Measurements from ENCODE around the gene ISL1.

Gene ISL1

GRCh38 chr5:51387884-51388275 is 4.6 kb downstream of the ISL1 start:
- DNase-seq, result peak; percentile 42

GRCh38 chr5:51388488-51389287 is 5.4 kb downstream of the ISL1 start:
- no peak for DNase-seq

GRCh38 chr5:51389288-51389576 is 6.0 kb downstream of the ISL1 start:
- DNase-seq, result no peak

GRCh38 chr5:51389577-51390463 is 6.6 kb downstream of the ISL1 start:
- DNase-seq, result no peak

- DNase-seq, result no peak
Observed at GRCh38 chr5:51391175-51391574, 7.9 kb downstream of the ISL1 start.

GRCh38 chr5:51392689-51393199 is 9.5 kb downstream of the ISL1 start:
- no peak for DNase-seq

DNA sequence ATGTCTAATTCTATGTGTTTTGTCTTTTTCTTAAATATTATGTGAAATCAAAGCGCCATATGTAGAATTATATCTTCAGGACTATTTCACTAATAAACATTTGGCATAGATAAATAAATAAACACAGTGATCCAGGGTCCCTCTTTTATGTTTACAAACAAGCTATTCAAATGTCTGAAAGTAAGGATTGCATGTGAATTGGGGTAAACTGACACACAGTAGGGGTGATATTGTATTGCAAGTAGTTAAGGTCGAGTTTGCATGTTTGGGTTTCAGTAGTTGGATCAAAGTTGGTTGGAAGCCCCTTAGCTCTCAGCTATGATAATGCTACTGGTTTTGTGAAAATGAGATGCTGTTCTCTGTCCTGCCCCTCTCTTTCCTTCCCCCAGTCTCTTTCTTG is 11.4 kb downstream of the ISL1 start:
- DNase-seq, result no peak

GRCh38 chr5:51395245-51395644 is 12.0 kb downstream of the ISL1 start:
- DNase-seq, result no peak

DNA sequence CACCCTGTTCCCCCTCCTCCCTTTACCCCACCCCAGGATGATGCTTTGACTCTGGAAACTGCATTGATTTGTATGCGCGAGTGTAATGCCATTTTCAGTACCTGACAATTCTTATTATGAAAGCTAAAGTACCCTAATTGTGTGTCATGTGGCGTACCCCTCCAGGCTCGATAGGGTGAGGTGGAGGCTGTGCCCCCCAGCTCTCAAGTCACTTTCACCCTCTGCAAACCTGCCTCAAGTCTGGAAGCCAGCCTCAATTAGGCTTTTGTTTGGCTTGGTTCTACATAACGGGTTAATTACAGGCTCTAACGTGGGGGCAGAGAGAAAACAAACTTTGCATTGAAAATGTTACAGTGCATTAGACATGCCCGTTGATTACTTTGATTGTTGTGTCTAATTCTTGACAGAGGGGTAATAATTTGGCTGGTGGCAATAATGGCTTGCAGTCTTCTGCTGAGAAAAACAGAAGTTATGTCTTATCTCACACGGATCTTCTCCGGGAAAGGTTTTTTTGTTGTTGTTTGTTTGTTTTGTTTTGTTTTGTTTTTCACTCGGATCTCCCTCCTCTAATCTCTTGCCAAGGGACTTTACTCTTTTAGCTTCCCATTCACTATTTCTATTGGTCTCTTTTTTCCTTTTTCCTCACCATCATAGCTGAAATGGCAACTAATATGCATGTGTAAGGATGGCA is 12.6 kb downstream of the ISL1 start:
- no peak for DNase-seq

- DNase-seq, result no peak
Observed at GRCh38 chr5:51396797-51397196, 13.5 kb downstream of the ISL1 start.

DNA sequence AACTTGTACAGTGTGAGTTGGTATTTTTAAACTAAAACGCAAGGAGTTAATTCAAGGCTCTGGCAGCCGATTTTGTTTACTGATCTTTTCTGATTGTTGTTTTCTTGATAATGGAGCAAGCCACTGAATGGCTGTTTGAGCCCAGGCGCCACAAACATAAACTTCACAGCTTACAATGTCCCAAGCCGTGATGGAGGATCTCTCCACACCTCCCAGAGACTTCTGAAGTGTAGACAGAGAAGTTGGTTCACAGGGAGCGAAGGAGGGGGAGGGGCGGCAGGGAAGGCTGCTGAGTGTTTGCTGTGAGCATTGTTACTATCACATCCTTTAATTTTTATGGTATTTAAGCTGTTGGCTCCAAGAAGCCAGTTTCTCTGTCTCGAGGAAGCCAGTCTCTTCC is 14.7 kb downstream of the ISL1 start:
- DNase-seq, result no peak

DNA sequence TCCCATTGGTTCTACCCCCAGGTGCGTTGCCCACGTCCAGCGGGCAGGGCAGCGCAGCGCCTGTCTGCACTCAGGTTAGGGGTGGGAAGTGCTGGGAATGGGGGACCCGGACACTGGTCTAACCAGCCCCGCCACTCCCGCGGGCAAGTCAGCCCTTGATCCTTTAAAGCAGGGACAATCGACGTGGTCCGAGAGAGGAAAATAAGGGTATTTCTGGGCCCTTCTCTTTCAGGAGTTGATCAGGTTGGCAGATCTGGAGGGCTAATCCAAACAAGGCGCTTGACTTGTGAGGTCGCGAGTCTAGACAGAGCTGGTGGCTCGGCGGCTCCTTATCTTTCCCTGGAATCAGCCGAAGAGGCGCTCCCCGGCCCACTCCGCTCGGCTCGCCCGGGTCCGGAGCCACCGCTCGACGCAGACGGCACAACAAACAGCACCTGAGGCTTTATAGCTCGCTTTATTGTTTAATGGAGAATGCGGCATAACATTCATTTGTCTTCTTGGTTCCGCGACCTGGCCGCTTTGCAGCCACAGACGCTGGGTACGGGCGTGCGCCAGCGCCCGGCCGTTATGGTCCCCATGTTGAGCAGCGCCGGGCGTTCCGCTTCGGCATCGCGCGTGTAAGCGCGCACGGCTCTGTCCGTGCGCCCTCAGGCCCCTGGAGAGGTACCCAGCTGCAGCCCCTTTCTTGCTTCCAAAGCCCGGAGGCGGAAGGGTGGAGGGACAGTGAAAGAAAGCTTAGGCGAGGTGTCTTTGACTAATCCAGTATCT is 15.8 kb downstream of the ISL1 start:
- DNase-seq, result no peak

GRCh38 chr5:51399643-51400006 is 16.4 kb downstream of the ISL1 start:
- DNase-seq, result no peak

DNA sequence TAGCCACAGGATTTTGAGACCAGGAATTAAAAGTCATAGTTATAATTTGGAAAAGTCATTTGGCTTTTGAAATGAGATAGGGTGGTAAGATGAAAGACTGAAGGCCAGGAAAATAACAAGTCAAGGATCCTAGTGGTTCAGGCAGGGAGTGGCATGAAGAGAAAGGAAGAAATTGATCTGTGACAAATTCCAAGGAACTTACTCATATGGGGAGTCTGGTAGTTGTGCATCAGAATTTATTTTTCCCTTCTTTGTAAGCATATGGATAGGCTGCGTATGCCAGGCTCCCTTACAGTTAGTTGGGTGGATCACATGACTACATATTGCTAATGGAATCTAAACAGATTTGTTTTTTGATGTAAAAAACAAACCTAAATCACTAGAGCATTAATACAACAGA is 21.0 kb downstream of the ISL1 start:
- no peak for DNase-seq

- DNase-seq, result no peak
Observed at GRCh38 chr5:51411921-51412325, 28.7 kb downstream of the ISL1 start.

GRCh38 chr5:51414516-51414915 is 31.3 kb downstream of the ISL1 start:
- no peak for DNase-seq

- no peak for DNase-seq
Observed at GRCh38 chr5:51416149-51416548, 32.9 kb downstream of the ISL1 start.

- no peak for DNase-seq
Observed at GRCh38 chr5:51433052-51433710, 49.9 kb downstream of the ISL1 start.

DNA sequence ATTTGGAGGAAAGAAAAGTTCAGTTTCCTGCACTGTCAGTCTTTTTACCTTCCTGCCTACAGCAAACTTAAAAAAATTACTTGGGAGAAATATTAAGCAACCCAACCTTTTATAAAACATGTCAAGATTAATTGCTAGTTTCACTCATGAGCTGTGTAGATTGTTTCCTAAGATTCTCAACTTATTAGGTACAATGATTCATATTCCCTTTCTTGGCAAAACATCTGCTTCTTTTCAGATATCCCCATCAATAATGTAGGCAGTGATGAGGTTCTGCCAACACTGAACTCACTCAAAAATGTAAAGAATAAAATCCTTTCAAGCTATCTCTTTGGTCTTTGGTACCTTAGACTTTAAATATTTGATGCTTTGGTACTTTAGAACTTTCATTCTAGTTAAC is 56.0 kb downstream of the ISL1 start:
- DNase-seq, result no peak

Data from NCI-H187 treated with DMSO at 0.1 percent for 48 hours (cell line).